Activated T-helper 17 cell treated with anti-CD3 and anti-CD28 coated beads, Interleukin-2, amount 50 U/mL, for 72 hours (primary cell): Measurements from ENCODE around the gene RSPRY1. TPM values are rescaled to one million over a fixed set of nuclear protein-coding genes. Genes with fewer than 3 reads are reported as not detected.
A peak's percentile ranks its signal among the peaks of the same experiment; 100 is the strongest.

Source experiments
- ATAC-seq: fragments of 150-1000 bp; cut with Tn5 transposase; replicated peaks from 2 replicates; pipeline ENCODE4 v1.10.0; 2021; ENCODE audit warnings: mild to moderate bottlenecking, moderate library complexity
- H3K27ac Mint-ChIP-seq: one replicate; pipeline ENCODE4 v1.8.0; 2022; ENCODE audit warnings: mixed read lengths
- H3K27me3 Mint-ChIP-seq: one replicate; pipeline ENCODE4 v1.8.0; 2022; ENCODE audit warnings: mixed read lengths
- H3K36me3 Mint-ChIP-seq: one replicate; pipeline ENCODE4 v1.8.0; 2022; ENCODE audit warnings: low read depth, mild to moderate bottlenecking, mixed read lengths
- H3K4me1 Mint-ChIP-seq: one replicate; pipeline ENCODE4 v1.8.0; 2022; ENCODE audit warnings: mixed read lengths
- H3K4me3 Mint-ChIP-seq: one replicate; pipeline ENCODE4 v1.8.0; 2022; ENCODE audit warnings: mild to moderate bottlenecking, mixed read lengths
- H3K9me3 Mint-ChIP-seq: one replicate; pipeline ENCODE4 v1.8.0; 2022; ENCODE audit warnings: mixed read lengths
- total RNA-seq, 2 donors: library from RNA; stranded (reverse); gene quantifications; one replicate each; pipeline ENCODE4 v1.2.3, GENCODE V29; 2022

Gene RSPRY1
- 10 to 100 TPM; 34.1 to 37.4 TPM for total RNA-seq

GRCh38 chr16:57185945-57186871 is at the start of gene RSPRY1, which contains the start of gene PSME3IP1:
TSS of gene RSPRY1 (plus strand) at chr16:57186329. CDS start at chr16:57204659, 18,330 bp downstream.
TSS of gene PSME3IP1 (minus strand) at chr16:57186039. CDS start at chr16:57173854, 12,185 bp downstream.
- H3K9me3 Mint-ChIP-seq = no peaks in the 10 kb centered on the region
- peaks cover 27% of the 10 kb centered on the region for H3K36me3 Mint-ChIP-seq
- H3K27ac Mint-ChIP-seq = peak within 1 kb of the TSS; percentile 95
- ATAC-seq = peak; percentile 95
- H3K4me1 Mint-ChIP-seq = peaks cover 21% of the 10 kb centered on the region
- peak within 1 kb of the TSS; percentile 97 for H3K4me3 Mint-ChIP-seq
- no peaks in the 10 kb centered on the region for H3K27me3 Mint-ChIP-seq

- Mint-ChIP-seq H3K36me3 (no peaks in the 10 kb centered on the region), H3K4me1 (peaks cover 17% of the 10 kb centered on the region), H3K9me3 (no peaks in the 10 kb centered on the region), H3K27ac (no peak overlapping the region), H3K27me3 (no peaks in the 10 kb centered on the region), H3K4me3 (no peak overlapping the region)
- no peak for ATAC-seq
Measured at GRCh38 chr16:57137043-57137442, 49.1 kb upstream of the RSPRY1 start.

- Mint-ChIP-seq H3K4me3 (no peak overlapping the region), H3K4me1 (peaks cover 21% of the 10 kb centered on the region), H3K27me3 (no peaks in the 10 kb centered on the region), H3K27ac (peak overlapping the region; percentile 61), H3K36me3 (no peaks in the 10 kb centered on the region), H3K9me3 (no peaks in the 10 kb centered on the region)
- ATAC-seq = no peak
Measured at GRCh38 chr16:57137566-57138273, 48.4 kb upstream of the RSPRY1 start.

GRCh38 chr16:57138281-57138935 is 47.7 kb upstream of the RSPRY1 start:
- H3K4me1 Mint-ChIP-seq = peaks cover 21% of the 10 kb centered on the region
- no peak overlapping the region for H3K4me3 Mint-ChIP-seq
- no peaks in the 10 kb centered on the region for H3K36me3 Mint-ChIP-seq
- peak overlapping the region; percentile 61 for H3K27ac Mint-ChIP-seq
- no peaks in the 10 kb centered on the region for H3K27me3 Mint-ChIP-seq
- H3K9me3 Mint-ChIP-seq = no peaks in the 10 kb centered on the region
- ATAC-seq = no peak

GRCh38 chr16:57140931-57141668 is 45.0 kb upstream of the RSPRY1 start:
- Mint-ChIP-seq H3K27ac (peak overlapping the region; percentile 88), H3K9me3 (no peaks in the 10 kb centered on the region), H3K4me3 (no peak overlapping the region), H3K27me3 (no peaks in the 10 kb centered on the region), H3K36me3 (no peaks in the 10 kb centered on the region), H3K4me1 (peaks cover 15% of the 10 kb centered on the region)
- no peak for ATAC-seq

GRCh38 chr16:57141822-57142631 is 44.1 kb upstream of the RSPRY1 start:
- ATAC-seq = peak; percentile 70
- no peaks in the 10 kb centered on the region for H3K27me3 Mint-ChIP-seq
- peaks cover 15% of the 10 kb centered on the region for H3K4me1 Mint-ChIP-seq
- no peaks in the 10 kb centered on the region for H3K9me3 Mint-ChIP-seq
- H3K27ac Mint-ChIP-seq = peak overlapping the region; percentile 88
- peak overlapping the region; percentile 68 for H3K4me3 Mint-ChIP-seq
- H3K36me3 Mint-ChIP-seq = no peaks in the 10 kb centered on the region

GRCh38 chr16:57143149-57143921 is 42.8 kb upstream of the RSPRY1 start:
- ATAC-seq = no peak
- Mint-ChIP-seq H3K9me3 (no peaks in the 10 kb centered on the region), H3K4me1 (peaks cover 15% of the 10 kb centered on the region), H3K4me3 (no peak overlapping the region), H3K36me3 (no peaks in the 10 kb centered on the region), H3K27ac (peak overlapping the region; percentile 65), H3K27me3 (no peaks in the 10 kb centered on the region)

GRCh38 chr16:57144027-57144426 is 42.1 kb upstream of the RSPRY1 start:
- Mint-ChIP-seq H3K4me1 (peaks cover 15% of the 10 kb centered on the region), H3K27ac (peak overlapping the region; percentile 65), H3K27me3 (no peaks in the 10 kb centered on the region), H3K9me3 (no peaks in the 10 kb centered on the region), H3K4me3 (no peak overlapping the region), H3K36me3 (no peaks in the 10 kb centered on the region)
- ATAC-seq = no peak

GRCh38 chr16:57145046-57146021 is 40.8 kb upstream of the RSPRY1 start:
- Mint-ChIP-seq H3K4me1 (peaks cover 10% of the 10 kb centered on the region), H3K9me3 (no peaks in the 10 kb centered on the region), H3K27ac (no peak overlapping the region), H3K27me3 (no peaks in the 10 kb centered on the region), H3K4me3 (no peak overlapping the region), H3K36me3 (no peaks in the 10 kb centered on the region)
- peak; percentile 47 for ATAC-seq

- Mint-ChIP-seq H3K4me3 (no peak overlapping the region), H3K36me3 (no peaks in the 10 kb centered on the region), H3K27ac (no peak overlapping the region), H3K4me1 (peaks cover 10% of the 10 kb centered on the region), H3K27me3 (no peaks in the 10 kb centered on the region), H3K9me3 (no peaks in the 10 kb centered on the region)
- no peak for ATAC-seq
Measured at GRCh38 chr16:57146040-57146647, 40.0 kb upstream of the RSPRY1 start.

GRCh38 chr16:57146735-57147134 is 39.4 kb upstream of the RSPRY1 start:
- Mint-ChIP-seq H3K36me3 (no peaks in the 10 kb centered on the region), H3K27ac (no peak overlapping the region), H3K4me3 (no peak overlapping the region), H3K27me3 (no peaks in the 10 kb centered on the region), H3K9me3 (no peaks in the 10 kb centered on the region), H3K4me1 (peaks cover 8% of the 10 kb centered on the region)
- ATAC-seq = no peak
